GM23248 (cell line): ENCODE data around the gene CPLX3.

Experiments used
- EZH2 ChIP-seq: fragments of 200-600 bp; sonication (generic); IDR thresholded peaks from 2 replicates; pipeline ENCODE4 v1.6.1; 2018; ENCODE audit warnings: antibody characterized with exemption, mild to moderate bottlenecking; ENCODE audit not compliant: insufficient read depth, poor library complexity, severe bottlenecking
- EZH2phosphoT487 ChIP-seq: fragments of 200-600 bp; sonication (generic); IDR thresholded peaks from 2 replicates; pipeline ENCODE4 v1.6.1; 2018; ENCODE audit warnings: antibody characterized with exemption, moderate library complexity, mild to moderate bottlenecking, low read depth; ENCODE audit not compliant: insufficient read depth

DNA sequence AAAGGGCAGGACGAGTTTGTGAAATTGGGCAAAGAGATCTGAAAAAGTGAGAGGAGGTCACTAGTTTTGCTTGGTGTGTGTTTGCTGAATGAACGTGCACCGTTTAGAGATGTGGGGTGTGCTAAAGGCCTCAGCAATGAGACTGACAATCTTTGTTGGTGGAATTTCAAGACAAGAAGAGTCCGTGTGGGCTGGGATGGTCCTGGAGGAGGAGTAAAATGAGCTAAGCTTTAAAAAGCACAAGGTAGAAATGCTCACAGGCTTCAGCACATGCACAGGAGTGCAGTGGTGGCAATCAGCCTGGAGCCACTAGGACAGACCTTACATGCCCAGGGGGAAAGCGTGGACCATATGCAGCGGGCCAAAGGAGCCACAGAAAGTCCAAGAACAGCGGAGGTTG lies 1.5 kb upstream of the CPLX3 start:
- TF ChIP-seq EZH2 (no peak), EZH2phosphoT487 (no peak)
